Erythroblast (primary cell): ENCODE results near the gene SCGB1C2.

Experiments used
- GATA1 ChIP-seq: IDR thresholded peaks from 2 replicates; pipeline ENCODE4 v1.6.1; 2011; ENCODE audit warnings: low read depth, mild to moderate bottlenecking, control low read depth, low read length, moderate library complexity
- POLR2A ChIP-seq: IDR thresholded peaks from 2 replicates; pipeline ENCODE4 v1.6.1; 2011; ENCODE audit warnings: mild to moderate bottlenecking, low read length

- TF ChIP-seq POLR2A (no peak), GATA1 (no peak)
Measured at GRCh38 chr17:162689-163088, 25.3 kb downstream of the SCGB1C2 start.
